ENCODE results near the gene KRT6C.

DNA sequence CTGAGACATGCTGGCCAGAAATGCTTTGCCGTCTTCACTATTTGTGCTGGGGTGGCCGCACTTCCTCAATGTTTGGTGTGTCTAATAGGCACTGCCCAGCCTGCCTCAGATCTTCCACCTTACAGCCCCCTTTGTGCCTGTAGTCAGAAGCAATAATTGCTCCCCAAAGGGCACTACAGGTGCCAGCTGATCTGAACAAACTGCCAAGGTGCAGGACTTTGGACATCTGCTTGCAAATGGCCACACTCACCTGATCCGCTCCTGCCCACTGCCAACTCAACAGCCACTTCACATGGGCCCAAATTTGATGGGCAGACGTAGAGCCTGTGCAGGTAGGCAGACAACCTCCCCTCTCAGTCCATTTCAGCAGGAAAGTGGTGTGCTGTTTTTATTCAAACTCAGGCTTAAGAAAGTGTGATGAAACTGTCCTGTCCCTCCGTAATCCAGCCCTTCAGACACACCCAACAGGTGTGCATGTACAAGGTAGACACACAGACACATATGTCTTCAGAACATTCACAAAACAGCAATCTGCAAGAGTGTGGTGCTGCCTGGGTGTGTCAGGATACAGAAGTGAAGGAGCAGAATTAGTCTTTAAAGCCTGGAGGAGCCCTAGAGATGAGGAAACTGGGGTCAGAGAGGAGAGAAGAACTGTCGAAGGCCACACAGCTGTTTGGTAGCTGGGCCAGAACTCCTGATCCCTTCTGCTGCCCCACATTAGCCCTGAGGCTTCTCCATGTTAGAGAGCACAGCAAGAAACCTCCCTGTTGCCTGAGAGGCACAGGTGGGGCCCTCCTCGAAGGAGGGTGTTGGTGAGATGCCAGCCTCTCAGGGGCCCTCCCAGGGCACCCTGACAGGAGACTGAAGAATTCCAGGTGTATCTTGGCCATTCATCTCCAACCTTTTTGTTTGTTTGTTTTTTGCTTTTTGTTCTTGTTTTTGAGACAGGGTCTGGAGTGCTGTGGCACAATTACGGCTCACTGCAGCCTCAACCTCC is 35.0 kb downstream of the KRT6C start:
- TF ChIP-seq, protein P1, sequence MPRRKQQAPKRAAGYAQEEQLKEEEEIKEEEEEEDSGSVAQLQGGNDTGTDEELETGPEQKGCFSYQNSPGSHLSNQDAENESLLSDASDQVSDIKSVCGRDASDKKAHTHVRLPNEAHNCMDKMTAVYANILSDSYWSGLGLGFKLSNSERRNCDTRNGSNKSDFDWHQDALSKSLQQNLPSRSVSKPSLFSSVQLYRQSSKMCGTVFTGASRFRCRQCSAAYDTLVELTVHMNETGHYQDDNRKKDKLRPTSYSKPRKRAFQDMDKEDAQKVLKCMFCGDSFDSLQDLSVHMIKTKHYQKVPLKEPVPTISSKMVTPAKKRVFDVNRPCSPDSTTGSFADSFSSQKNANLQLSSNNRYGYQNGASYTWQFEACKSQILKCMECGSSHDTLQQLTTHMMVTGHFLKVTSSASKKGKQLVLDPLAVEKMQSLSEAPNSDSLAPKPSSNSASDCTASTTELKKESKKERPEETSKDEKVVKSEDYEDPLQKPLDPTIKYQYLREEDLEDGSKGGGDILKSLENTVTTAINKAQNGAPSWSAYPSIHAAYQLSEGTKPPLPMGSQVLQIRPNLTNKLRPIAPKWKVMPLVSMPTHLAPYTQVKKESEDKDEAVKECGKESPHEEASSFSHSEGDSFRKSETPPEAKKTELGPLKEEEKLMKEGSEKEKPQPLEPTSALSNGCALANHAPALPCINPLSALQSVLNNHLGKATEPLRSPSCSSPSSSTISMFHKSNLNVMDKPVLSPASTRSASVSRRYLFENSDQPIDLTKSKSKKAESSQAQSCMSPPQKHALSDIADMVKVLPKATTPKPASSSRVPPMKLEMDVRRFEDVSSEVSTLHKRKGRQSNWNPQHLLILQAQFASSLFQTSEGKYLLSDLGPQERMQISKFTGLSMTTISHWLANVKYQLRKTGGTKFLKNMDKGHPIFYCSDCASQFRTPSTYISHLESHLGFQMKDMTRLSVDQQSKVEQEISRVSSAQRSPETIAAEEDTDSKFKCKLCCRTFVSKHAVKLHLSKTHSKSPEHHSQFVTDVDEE (CRISPR knock-in tag; IDR thresholded peaks at IDR 0.05), result no peak
- no peak for TF ChIP-seq PPARA (CRISPR knock-in tag; IDR thresholded peaks at IDR 0.05; ENCODE audit: borderline replicate concordance)
- no peak for TF ChIP-seq TCF4 (CRISPR knock-in tag; IDR thresholded peaks at IDR 0.05; ENCODE audit: borderline replicate concordance)
- TF ChIP-seq, protein P2, sequence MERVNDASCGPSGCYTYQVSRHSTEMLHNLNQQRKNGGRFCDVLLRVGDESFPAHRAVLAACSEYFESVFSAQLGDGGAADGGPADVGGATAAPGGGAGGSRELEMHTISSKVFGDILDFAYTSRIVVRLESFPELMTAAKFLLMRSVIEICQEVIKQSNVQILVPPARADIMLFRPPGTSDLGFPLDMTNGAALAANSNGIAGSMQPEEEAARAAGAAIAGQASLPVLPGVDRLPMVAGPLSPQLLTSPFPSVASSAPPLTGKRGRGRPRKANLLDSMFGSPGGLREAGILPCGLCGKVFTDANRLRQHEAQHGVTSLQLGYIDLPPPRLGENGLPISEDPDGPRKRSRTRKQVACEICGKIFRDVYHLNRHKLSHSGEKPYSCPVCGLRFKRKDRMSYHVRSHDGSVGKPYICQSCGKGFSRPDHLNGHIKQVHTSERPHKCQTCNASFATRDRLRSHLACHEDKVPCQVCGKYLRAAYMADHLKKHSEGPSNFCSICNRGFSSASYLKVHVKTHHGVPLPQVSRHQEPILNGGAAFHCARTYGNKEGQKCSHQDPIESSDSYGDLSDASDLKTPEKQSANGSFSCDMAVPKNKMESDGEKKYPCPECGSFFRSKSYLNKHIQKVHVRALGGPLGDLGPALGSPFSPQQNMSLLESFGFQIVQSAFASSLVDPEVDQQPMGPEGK (CRISPR knock-in tag; IDR thresholded peaks at IDR 0.05; ENCODE audit: borderline replicate concordance), result no peak
- TF ChIP-seq, protein P3, sequence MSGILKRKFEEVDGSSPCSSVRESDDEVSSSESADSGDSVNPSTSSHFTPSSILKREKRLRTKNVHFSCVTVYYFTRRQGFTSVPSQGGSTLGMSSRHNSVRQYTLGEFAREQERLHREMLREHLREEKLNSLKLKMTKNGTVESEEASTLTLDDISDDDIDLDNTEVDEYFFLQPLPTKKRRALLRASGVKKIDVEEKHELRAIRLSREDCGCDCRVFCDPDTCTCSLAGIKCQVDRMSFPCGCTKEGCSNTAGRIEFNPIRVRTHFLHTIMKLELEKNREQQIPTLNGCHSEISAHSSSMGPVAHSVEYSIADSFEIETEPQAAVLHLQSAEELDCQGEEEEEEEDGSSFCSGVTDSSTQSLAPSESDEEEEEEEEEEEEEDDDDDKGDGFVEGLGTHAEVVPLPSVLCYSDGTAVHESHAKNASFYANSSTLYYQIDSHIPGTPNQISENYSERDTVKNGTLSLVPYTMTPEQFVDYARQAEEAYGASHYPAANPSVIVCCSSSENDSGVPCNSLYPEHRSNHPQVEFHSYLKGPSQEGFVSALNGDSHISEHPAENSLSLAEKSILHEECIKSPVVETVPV (CRISPR knock-in tag; IDR thresholded peaks at IDR 0.05), result no peak
- no peak for TF ChIP-seq ZNF8 (CRISPR knock-in tag; IDR thresholded peaks at IDR 0.05)
- TF ChIP-seq RARB (CRISPR knock-in tag; IDR thresholded peaks at IDR 0.05), result no peak
- no peak for TF ChIP-seq ARNTL (CRISPR knock-in tag; IDR thresholded peaks at IDR 0.05; ENCODE audit: borderline replicate concordance, low read depth)
- TF ChIP-seq ISL1 (CRISPR knock-in tag; IDR thresholded peaks at IDR 0.05), result no peak
- TF ChIP-seq, protein P4, sequence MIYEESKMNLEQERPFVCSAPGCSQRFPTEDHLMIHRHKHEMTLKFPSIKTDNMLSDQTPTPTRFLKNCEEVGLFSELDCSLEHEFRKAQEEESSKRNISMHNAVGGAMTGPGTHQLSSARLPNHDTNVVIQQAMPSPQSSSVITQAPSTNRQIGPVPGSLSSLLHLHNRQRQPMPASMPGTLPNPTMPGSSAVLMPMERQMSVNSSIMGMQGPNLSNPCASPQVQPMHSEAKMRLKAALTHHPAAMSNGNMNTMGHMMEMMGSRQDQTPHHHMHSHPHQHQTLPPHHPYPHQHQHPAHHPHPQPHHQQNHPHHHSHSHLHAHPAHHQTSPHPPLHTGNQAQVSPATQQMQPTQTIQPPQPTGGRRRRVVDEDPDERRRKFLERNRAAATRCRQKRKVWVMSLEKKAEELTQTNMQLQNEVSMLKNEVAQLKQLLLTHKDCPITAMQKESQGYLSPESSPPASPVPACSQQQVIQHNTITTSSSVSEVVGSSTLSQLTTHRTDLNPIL (CRISPR knock-in tag; IDR thresholded peaks at IDR 0.05; ENCODE audit: low read depth), result no peak
- no peak for TF ChIP-seq ZC3H10 (CRISPR knock-in tag; IDR thresholded peaks at IDR 0.05)
- TF ChIP-seq CSDC2 (CRISPR knock-in tag; IDR thresholded peaks at IDR 0.05), result no peak
- TF ChIP-seq, protein P5, sequence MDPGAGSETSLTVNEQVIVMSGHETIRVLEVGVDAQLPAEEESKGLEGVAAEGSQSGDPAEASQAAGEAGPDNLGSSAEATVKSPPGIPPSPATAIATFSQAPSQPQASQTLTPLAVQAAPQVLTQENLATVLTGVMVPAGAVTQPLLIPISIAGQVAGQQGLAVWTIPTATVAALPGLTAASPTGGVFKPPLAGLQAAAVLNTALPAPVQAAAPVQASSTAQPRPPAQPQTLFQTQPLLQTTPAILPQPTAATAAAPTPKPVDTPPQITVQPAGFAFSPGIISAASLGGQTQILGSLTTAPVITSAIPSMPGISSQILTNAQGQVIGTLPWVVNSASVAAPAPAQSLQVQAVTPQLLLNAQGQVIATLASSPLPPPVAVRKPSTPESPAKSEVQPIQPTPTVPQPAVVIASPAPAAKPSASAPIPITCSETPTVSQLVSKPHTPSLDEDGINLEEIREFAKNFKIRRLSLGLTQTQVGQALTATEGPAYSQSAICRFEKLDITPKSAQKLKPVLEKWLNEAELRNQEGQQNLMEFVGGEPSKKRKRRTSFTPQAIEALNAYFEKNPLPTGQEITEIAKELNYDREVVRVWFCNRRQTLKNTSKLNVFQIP (CRISPR knock-in tag; IDR thresholded peaks at IDR 0.05; ENCODE audit: borderline replicate concordance, low read depth), result no peak
